Measurements from ENCODE around the gene ABT1. TPM values are rescaled to one million over a fixed set of nuclear protein-coding genes. Genes with fewer than 3 reads are reported as not detected.

ABT1 gene
- total and polyA plus RNA-seq, 2 experiments from 2014 or later: 10.9 to 17.6 TPM

DNA sequence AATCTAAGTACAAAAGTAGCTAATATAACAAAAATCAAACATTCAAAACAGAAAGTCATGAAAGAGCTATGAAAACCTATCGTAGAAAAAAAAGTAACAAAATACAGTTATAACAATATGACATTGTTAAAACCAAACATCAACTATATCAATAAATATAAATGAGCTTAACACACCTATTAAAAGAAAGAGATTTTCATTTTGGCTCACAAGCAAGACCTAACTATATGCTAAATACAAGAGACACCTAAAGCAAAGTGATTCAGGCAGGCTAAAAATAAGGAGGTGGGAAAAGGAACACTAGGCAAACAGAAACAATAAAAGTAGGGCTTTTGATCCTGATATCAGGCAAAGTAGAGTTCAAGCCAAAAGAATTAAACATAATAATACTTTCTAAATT lies 49.3 kb downstream of the ABT1 start:
- no peak overlapping the region for H3K4me3 ChIP-seq
- H3K9me2 ChIP-seq (ENCODE audit: insufficient read depth): no peaks in the 10 kb centered on the region
- no peak overlapping the region for H3K4me2 ChIP-seq (ENCODE audit: unreplicated experiment)
- no peak overlapping the region for H2AFZ ChIP-seq
- H3K27ac ChIP-seq: no peak overlapping the region
- H3K36me3 ChIP-seq (ENCODE audit: low read depth): peaks cover 44% of the 10 kb centered on the region
- H3K4me1 ChIP-seq (ENCODE audit: insufficient read depth): no peaks in the 10 kb centered on the region
- H3K9me3 ChIP-seq (ENCODE audit: low read depth): no peaks in the 10 kb centered on the region
- no peaks in the 10 kb centered on the region for H3F3A ChIP-seq (ENCODE audit: insufficient read depth)
- no peaks in the 10 kb centered on the region for H4K20me1 ChIP-seq (ENCODE audit: insufficient read depth)
- H3K9ac ChIP-seq: no peak overlapping the region
- in situ Hi-C loops (cut with MboI): no loop called here
- no peaks in the 10 kb centered on the region for H3K27me3 ChIP-seq (replicated peaks; ENCODE audit: insufficient read depth)
- H3K79me2 ChIP-seq (ENCODE audit: insufficient read depth): peaks cover 85% of the 10 kb centered on the region
- DNase-seq: no peak
- TF ChIP-seq EZH2 (IDR thresholded peaks at IDR 0.05; ENCODE audit: insufficient read depth, poor library complexity, severe bottlenecking) (no peak), EZH2phosphoT487 (IDR thresholded peaks at IDR 0.05; ENCODE audit: insufficient read depth, low read depth) (no peak)
- 84 to 100% methylated on average over 1 of the region's 1 CpG for WGBS, 2 experiments (ENCODE audit: low coverage in 1 of 2, low lambda C conversion rate in 2 of 2, missing lambda C conversion rate in 2 of 2)

Other genes with a start within 250 kb of the ABT1 start
- 12.9 and 14.5 TPM in 2 replicates for gene BTN3A2, start 231.8 kb upstream of the ABT1 start, total RNA-seq (2014; rRNA removed; shearing (Covaris generic))
- gene BTN3A2, start 231.8 kb upstream of the ABT1 start, polyA plus RNA-seq (2016; fragmentation: Nextera tagmentation; extraction: Ambion mirVana): 7.9 and 9.5 TPM in 2 replicates
- gene BTN2A2, start 213.8 kb upstream of the ABT1 start, total RNA-seq (2014; rRNA removed; shearing (Covaris generic)): 4.5 and 9.1 TPM in 2 replicates
- 4.0 and 5.2 TPM in 2 replicates for gene BTN2A2, start 213.8 kb upstream of the ABT1 start, polyA plus RNA-seq (2016; fragmentation: Nextera tagmentation; extraction: Ambion mirVana)
- gene BTN3A1, start 194.7 kb upstream of the ABT1 start, total RNA-seq (2014; rRNA removed; shearing (Covaris generic)): 7.7 and 8.9 TPM in 2 replicates
- gene BTN3A1, start 194.7 kb upstream of the ABT1 start, polyA plus RNA-seq (2016; fragmentation: Nextera tagmentation; extraction: Ambion mirVana): 5.5 and 6.7 TPM in 2 replicates
- 7.2 and 18.8 TPM in 2 replicates for gene BTN3A3, start 156.4 kb upstream of the ABT1 start, total RNA-seq (2014; rRNA removed; shearing (Covaris generic))
- 3.9 and 4.2 TPM in 2 replicates for gene BTN3A3, start 156.4 kb upstream of the ABT1 start, polyA plus RNA-seq (2016; fragmentation: Nextera tagmentation; extraction: Ambion mirVana)
- gene BTN2A1, start 139.0 kb upstream of the ABT1 start, total RNA-seq (2014; rRNA removed; shearing (Covaris generic)): 9.1 and 15.0 TPM in 2 replicates
- 18.4 and 19.5 TPM in 2 replicates for gene BTN2A1, start 139.0 kb upstream of the ABT1 start, polyA plus RNA-seq (2016; fragmentation: Nextera tagmentation; extraction: Ambion mirVana)
- 0.11 TPM in 1 of 2 replicates, not detected in the other for gene BTN1A1, start 96.7 kb upstream of the ABT1 start, total RNA-seq (2014; rRNA removed; shearing (Covaris generic))
- gene BTN1A1, start 96.7 kb upstream of the ABT1 start, polyA plus RNA-seq (2016; fragmentation: Nextera tagmentation; extraction: Ambion mirVana): not detected in 2 replicates
- 81.6 and 87.2 TPM in 2 replicates for gene HMGN4, start 58.6 kb upstream of the ABT1 start, total RNA-seq (2014; rRNA removed; shearing (Covaris generic))
- 67.1 and 70.8 TPM in 2 replicates for gene HMGN4, start 58.6 kb upstream of the ABT1 start, polyA plus RNA-seq (2016; fragmentation: Nextera tagmentation; extraction: Ambion mirVana)
- 16.3 and 16.6 TPM in 2 replicates for gene ZNF322, start 62.8 kb downstream of the ABT1 start, total RNA-seq (2014; rRNA removed; shearing (Covaris generic))
- 15.9 and 17.8 TPM in 2 replicates for gene ZNF322, start 62.8 kb downstream of the ABT1 start, polyA plus RNA-seq (2016; fragmentation: Nextera tagmentation; extraction: Ambion mirVana)

Measured in GM23248 (cell line).